GM21576 (cell line): Measurements from ENCODE around the gene MCOLN2.
"Not testable (repeated sequence)": the region's sequence is repeated elsewhere in the genome, so short reads cannot be mapped to it uniquely, and the experiment has no call there.

Source experiments
- ATAC-seq: cut with Tn5 transposase; IDR thresholded peaks from one replicate; pipeline ENCODE4 v1.9.1; 2021; ENCODE audit warnings: mild to moderate bottlenecking, moderate library complexity; ENCODE audit not compliant: unreplicated experiment

The MCOLN2 gene

GRCh38 chr1:84986561-84986960 lies 10.4 kb downstream of the MCOLN2 start:
- ATAC-seq, result not testable (repeated sequence)

- no peak for ATAC-seq
Measured at GRCh38 chr1:84985365-84985764, 11.5 kb downstream of the MCOLN2 start.

- no peak for ATAC-seq
Measured at GRCh38 chr1:84982395-84982794, 14.5 kb downstream of the MCOLN2 start.

GRCh38 chr1:84975035-84975434 lies 21.9 kb downstream of the MCOLN2 start:
- ATAC-seq, result peak; percentile 31

GRCh38 chr1:84973498-84974334 lies 23.2 kb downstream of the MCOLN2 start:
- peak; percentile 40 for ATAC-seq

- ATAC-seq, result peak; percentile 46
Measured at GRCh38 chr1:84972377-84972987, 24.4 kb downstream of the MCOLN2 start.

GRCh38 chr1:84971957-84972356 lies 25.0 kb downstream of the MCOLN2 start:
- ATAC-seq, result peak; percentile 42

GRCh38 chr1:84969489-84970250 lies 27.2 kb downstream of the MCOLN2 start:
- ATAC-seq, result peak; percentile 30

- ATAC-seq, result no peak
Measured at GRCh38 chr1:84968865-84969264, 28.0 kb downstream of the MCOLN2 start.

GRCh38 chr1:84968101-84968500 lies 28.8 kb downstream of the MCOLN2 start:
- no peak for ATAC-seq

- no peak for ATAC-seq
Measured at GRCh38 chr1:84967666-84968065, 29.2 kb downstream of the MCOLN2 start.

- no peak for ATAC-seq
Measured at GRCh38 chr1:84963021-84963420, 33.9 kb downstream of the MCOLN2 start.

GRCh38 chr1:84961316-84961715 lies 35.6 kb downstream of the MCOLN2 start:
- no peak for ATAC-seq

- no peak for ATAC-seq
Measured at GRCh38 chr1:84960371-84960770, 36.5 kb downstream of the MCOLN2 start.

- ATAC-seq, result peak; percentile 88
Measured at GRCh38 chr1:84959294-84959693, 37.6 kb downstream of the MCOLN2 start.

GRCh38 chr1:84957966-84958365 lies 38.9 kb downstream of the MCOLN2 start:
- ATAC-seq, result no peak

- ATAC-seq, result no peak
Measured at GRCh38 chr1:84956655-84957054, 40.3 kb downstream of the MCOLN2 start.

GRCh38 chr1:84956097-84956496 lies 40.8 kb downstream of the MCOLN2 start:
- no peak for ATAC-seq

GRCh38 chr1:84949664-84950063 lies 47.2 kb downstream of the MCOLN2 start:
- ATAC-seq, result no peak

- no peak for ATAC-seq
Measured at GRCh38 chr1:84947536-84948410, 49.1 kb downstream of the MCOLN2 start.

- ATAC-seq, result no peak
Measured at GRCh38 chr1:84946631-84947030, 50.3 kb downstream of the MCOLN2 start.
